ENCODE measurements around the gene RBM20. TPM values are rescaled to one million over a fixed set of nuclear protein-coding genes. Genes with fewer than 3 reads are reported as not detected.

The RBM20 gene
- total and polyA plus RNA-seq, 2 of the 4 experiments (the other 2 are of a cell fraction), result under 0.01 to 0.15 TPM

- DNase-seq, result no peak
- no peak overlapping the region for H3K23ac ChIP-seq (ENCODE audit: low read depth, low read length)
- no peak overlapping the region for H2BK20ac ChIP-seq (ENCODE audit: low read depth, low read length)
- H3K9me1 ChIP-seq (ENCODE audit: insufficient read depth, low read length), result no peaks in the 10 kb centered on the region
- dilution Hi-C loops (cut with HindIII; ENCODE audit: low sequenced_read_pairs, unreplicated experiment), result no loop called here
- H3K79me1 ChIP-seq (ENCODE audit: low read depth in 1 of 2, low read length in 2 of 2), result no peaks in the 10 kb centered on the region
- no peak overlapping the region for H4K5ac ChIP-seq (ENCODE audit: low read depth, low read length)
- H4K8ac ChIP-seq (ENCODE audit: low read depth in 2 of 2, low read length in 2 of 2), result no peak overlapping the region
- H3K36me3 ChIP-seq (ENCODE audit: control insufficient read depth, insufficient read depth, low read length), result no peaks in the 10 kb centered on the region
- no peak overlapping the region for H2BK5ac ChIP-seq (ENCODE audit: low read depth, low read length, poor library complexity, severe bottlenecking)
- TF ChIP-seq RFX5 (IDR thresholded peaks at IDR 0.05; ENCODE audit: low read depth, low read length) (no peak), BHLHE40 (IDR thresholded peaks at IDR 0.05; ENCODE audit: low read depth, low read length) (no peak), MAFK (IDR thresholded peaks at IDR 0.05; ENCODE audit: low read depth, low read length) (no peak), CEBPB (IDR thresholded peaks at IDR 0.05; ENCODE audit: low read depth, low read length) (no peak), POLR2A (IDR thresholded peaks at IDR 0.05; ENCODE audit: low read depth, low read length) (no peak), MAZ (IDR thresholded peaks at IDR 0.05; ENCODE audit: borderline replicate concordance, low read depth, low read length) (no peak), FOS (IDR thresholded peaks at IDR 0.05; ENCODE audit: low read depth, low read length) (no peak)
- TF ChIP-seq, protein P1, sequence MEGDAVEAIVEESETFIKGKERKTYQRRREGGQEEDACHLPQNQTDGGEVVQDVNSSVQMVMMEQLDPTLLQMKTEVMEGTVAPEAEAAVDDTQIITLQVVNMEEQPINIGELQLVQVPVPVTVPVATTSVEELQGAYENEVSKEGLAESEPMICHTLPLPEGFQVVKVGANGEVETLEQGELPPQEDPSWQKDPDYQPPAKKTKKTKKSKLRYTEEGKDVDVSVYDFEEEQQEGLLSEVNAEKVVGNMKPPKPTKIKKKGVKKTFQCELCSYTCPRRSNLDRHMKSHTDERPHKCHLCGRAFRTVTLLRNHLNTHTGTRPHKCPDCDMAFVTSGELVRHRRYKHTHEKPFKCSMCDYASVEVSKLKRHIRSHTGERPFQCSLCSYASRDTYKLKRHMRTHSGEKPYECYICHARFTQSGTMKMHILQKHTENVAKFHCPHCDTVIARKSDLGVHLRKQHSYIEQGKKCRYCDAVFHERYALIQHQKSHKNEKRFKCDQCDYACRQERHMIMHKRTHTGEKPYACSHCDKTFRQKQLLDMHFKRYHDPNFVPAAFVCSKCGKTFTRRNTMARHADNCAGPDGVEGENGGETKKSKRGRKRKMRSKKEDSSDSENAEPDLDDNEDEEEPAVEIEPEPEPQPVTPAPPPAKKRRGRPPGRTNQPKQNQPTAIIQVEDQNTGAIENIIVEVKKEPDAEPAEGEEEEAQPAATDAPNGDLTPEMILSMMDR (conservative IDR thresholded peaks at IDR 0.05; ENCODE audit: low read depth, low read length), result no peak
- no peak overlapping the region for H3K4me3 ChIP-seq (ENCODE audit: insufficient read depth, low read depth, low read length)
- H3K9me3 ChIP-seq (ENCODE audit: control insufficient read depth, insufficient read depth, low read length), result no peaks in the 10 kb centered on the region
- no TSS peak for BruUV-seq (replicated peaks)
- CTCF ChIA-PET, result interaction anchor here (0.6 kb wide), 1 partner anchor 159 kb away, joined by 3 read pairs; no protein-coding TSS in a partner anchor
- no peak overlapping the region for H3K27ac ChIP-seq (ENCODE audit: insufficient read depth, low read length)
- no peak for ATAC-seq (ENCODE audit: low read depth)
- intact Hi-C loops (cut with micrococcal nuclease), result no loop called here
- H3K18ac ChIP-seq (ENCODE audit: low read depth, low read length), result no peak overlapping the region
- no peak overlapping the region for H3K4ac ChIP-seq (ENCODE audit: low read depth, low read length)
- H3K27me3 ChIP-seq (ENCODE audit: control insufficient read depth, insufficient read depth, low read length), result peaks cover 3% of the 10 kb centered on the region
- no peak overlapping the region for H2AFZ ChIP-seq (replicated peaks; ENCODE audit: low read length, poor library complexity)
- POLR2A ChIA-PET (ENCODE audit: unreplicated experiment), result no interaction called here
- no CpG with 5 or more reads among the region's 3 CpGs for WGBS, 2 experiments (ENCODE audit: extremely low coverage in 2 of 2, insufficient read length in 1 of 2)
- no peak overlapping the region for H3K9ac ChIP-seq (ENCODE audit: low read depth, low read length)
- H3K14ac ChIP-seq (replicated peaks; ENCODE audit: low read depth, low read length), result no peak overlapping the region
- no peak overlapping the region for H2AK5ac ChIP-seq (ENCODE audit: low read depth, low read length)
- no peaks in the 10 kb centered on the region for H4K20me1 ChIP-seq (ENCODE audit: insufficient read depth, low read length)
- H2BK120ac ChIP-seq (ENCODE audit: low read depth, low read length), result no peak overlapping the region
- in situ Hi-C loops (cut with MboI; ENCODE audit: low sequenced_read_pairs), result no loop called here
- H3K4me1 ChIP-seq (ENCODE audit: control insufficient read depth, insufficient read depth, low read length), result no peaks in the 10 kb centered on the region
- H2AK9ac ChIP-seq (replicated peaks; ENCODE audit: low read depth, low read length, poor library complexity), result no peak overlapping the region
- H2BK15ac ChIP-seq (ENCODE audit: low read depth, low read length), result no peak overlapping the region
- H3K56ac ChIP-seq (ENCODE audit: extremely low read depth, insufficient read depth, low read length), result no peak overlapping the region
- H3K4me2 ChIP-seq (ENCODE audit: low read depth, low read length), result no peak overlapping the region
- no peak overlapping the region for H4K91ac ChIP-seq (ENCODE audit: insufficient read depth, low read depth, low read length)
These were observed 126.1 kb downstream of the RBM20 start for GRCh38 chr10:110770243-110770642.
